Heart left ventricle (tissue), 16 donors: Measurements from ENCODE around the gene WFDC1. TPM values are rescaled to one million over a fixed set of nuclear protein-coding genes. Genes with fewer than 3 reads are reported as not detected.

Source experiments
- ATAC-seq, 4 donors: fragments of 200-7000 bp; cut with Tn5 transposase; one replicate each; pipeline ENCODE4 v1.9.1; 2020 to 2022; ENCODE audit warnings: moderate library complexity in 4 of 4, mild to moderate bottlenecking in 3 of 4, moderate number of reproducible peaks in 1 of 4
- DNase-seq, 5 donors: peaks; one replicate each; pipeline ENCODE4 v3.0.0-alpha.2; 2020
- H3K27ac ChIP-seq, 12 donors: fragments of 200-600 bp; sonication (generic) in 4 of 12; one replicate each; pipeline versions ENCODE4 v1.5.0 to v1.8.0; 2016 to 2022; ENCODE audit warnings: mild to moderate bottlenecking in 2 of 12
- H3K27me3 ChIP-seq, 9 donors: fragments of 200-600 bp; sonication (generic) in 2 of 9; one replicate each; pipeline versions ENCODE4 v1.5.1 to v1.8.0; 2016 to 2022; ENCODE audit warnings: mild to moderate bottlenecking in 3 of 9
- H3K36me3 ChIP-seq, 9 donors: fragments of 200-600 bp; sonication (generic) in 2 of 9; one replicate each; pipeline versions ENCODE4 v1.5.0 to v1.8.0; 2018 to 2022; ENCODE audit warnings: mild to moderate bottlenecking in 2 of 9
- H3K4me1 ChIP-seq, 12 donors: fragments of 200-600 bp; sonication (generic) in 4 of 12; one replicate each; pipeline versions ENCODE4 v1.5.0 to v1.8.0; 2016 to 2022; ENCODE audit warnings: mild to moderate bottlenecking in 3 of 12
- H3K4me3 ChIP-seq, 12 donors: fragments of 200-600 bp; sonication (generic) in 4 of 12; one replicate each; pipeline versions ENCODE4 v1.5.0 to v1.8.0; 2017 to 2022; ENCODE audit warnings: mild to moderate bottlenecking in 9 of 12, moderate library complexity in 4 of 12
- H3K9me3 ChIP-seq, 12 donors: fragments of 200-600 bp; sonication (generic) in 4 of 12; one replicate each; pipeline versions ENCODE4 v1.5.0 to v1.8.0; 2016 to 2022; ENCODE audit warnings: mild to moderate bottlenecking in 1 of 12
- POLR2A ChIP-seq, 2 donors: fragments of 450-650 bp; IDR thresholded peaks; one replicate each; pipeline ENCODE4 v1.6.1; 2017; ENCODE audit warnings: antibody characterized with exemption in 2 of 2, mild to moderate bottlenecking in 2 of 2, moderate library complexity in 2 of 2
- WGBS, 4 donors: extraction: QIAGEN DNeasy Blood & Tissue Kit in 2 of 4; methylation state at CpG; one replicate each; pipeline versions ENCODE4 v1.1.5 to v1.1.7; 2013 to 2018; 5-methylcytosine and 5-hydroxymethylcytosine counted together
- intact Hi-C, 10 donors: fragments of 100-400 bp; cut with DNase I; formaldehyde crosslinking; loops; one replicate each; pipeline versions ENCODE4 v1.11.1 to v1.14.2; 2022
- polyA plus RNA-seq, 2 donors: library from polyadenylated mRNA; stranded (reverse); fragments of 200-250 nt; gene quantifications; one replicate each; pipeline ENCODE4 v1.2.3, GENCODE V29; 2013
- total RNA-seq, 9 donors: library from RNA; depleted of rRNA in 2 of 9; stranded (reverse); fragments of >200 nt in 2 of 9; fragmentation: NEBNext Ultra II Directional in 3 of 9; extraction: Animal tissue kit (Norgen Biotek cat#: 25700) in 3 of 9; gene quantifications; one replicate each; pipeline versions ENCODE4 v1.1.0 to v1.2.4, GENCODE V29; 2016 to 2023
- TF ChIP-seq, protein P1 (sequence below), 12 donors: fragments of 200-600 bp; sonication (generic) in 4 of 12; IDR thresholded peaks; one replicate each; pipeline versions ENCODE4 v1.5.0 to v1.8.0; 2018 to 2022; ENCODE audit warnings: antibody characterized with exemption in 12 of 12, mild to moderate bottlenecking in 5 of 12
- donor health status: ischemic (EF 13 %, LVEDD 7.1; RV severe dilation, severe dysfunction).
- donor health status: healthy with polysubstance abuse.
- donor health status: DM: no; HTN: yes; CAD: no.
- donor health status: DM: no; HTN: no; CAD: no.
- donor health status: ischemic (EF 25% LVEDD 6.9; RV normal size, moderate dysfunction).
- donor health status: ischemic (EF 25% LVEDD 5.7; RV mildly dilated, moderate dysfunction).
- donor health status: healthy.
- donor health status: DM: yes; HTN: yes; CAD: no.
- donor health status: ischemic (EF 35%, LVEDD 5.7; RV mildly dilated, moderate dysfunction).
- donor health status: nonischemic (EF 11% LVEDD 7.7; RV severe dilation, severe dysfunction).
- donor health status: DM: yes; HTN: yes; CAD: no.
- donor health status: PGD.
- donor health status: ischemic (EF 29% LVEDD 5.4; RV normal size, mild dysfunction).
- donor health status: nonischemic (EF 23%, LVEDD 6.1; RV moderate dilation, normal function).

WFDC1 gene
- total and polyA plus RNA-seq, 11 donors = 0.50 to 5.4 (median 1.6) TPM

DNA sequence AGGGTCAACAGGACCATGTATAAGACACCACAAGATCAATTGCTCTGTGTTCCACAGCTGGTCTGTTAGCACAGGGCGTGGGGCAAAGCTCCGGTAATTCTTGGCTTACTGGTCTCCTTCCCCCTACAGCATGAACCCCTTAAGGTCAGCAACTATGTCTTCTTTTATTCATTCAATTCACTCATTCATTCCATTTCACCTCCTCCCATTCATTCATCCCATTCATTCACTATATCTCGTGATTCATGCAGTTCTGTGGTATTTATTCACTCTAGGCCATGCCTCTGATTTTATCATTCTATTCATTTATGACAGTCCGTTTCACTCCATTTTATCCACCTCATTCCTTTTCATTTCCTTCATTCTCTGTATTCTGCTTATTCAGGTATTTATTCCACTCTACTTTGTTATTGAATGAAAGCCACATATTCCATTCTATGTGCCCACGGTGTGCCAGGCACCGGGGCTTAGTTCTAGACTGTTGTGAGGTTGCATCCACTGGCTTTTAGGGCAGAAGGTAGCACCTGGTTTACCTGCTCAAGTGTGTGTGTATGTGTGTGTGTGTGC, 19.0 kb upstream of the WFDC1 start:
- DNase-seq = no peak
- TF ChIP-seq, protein P1, sequence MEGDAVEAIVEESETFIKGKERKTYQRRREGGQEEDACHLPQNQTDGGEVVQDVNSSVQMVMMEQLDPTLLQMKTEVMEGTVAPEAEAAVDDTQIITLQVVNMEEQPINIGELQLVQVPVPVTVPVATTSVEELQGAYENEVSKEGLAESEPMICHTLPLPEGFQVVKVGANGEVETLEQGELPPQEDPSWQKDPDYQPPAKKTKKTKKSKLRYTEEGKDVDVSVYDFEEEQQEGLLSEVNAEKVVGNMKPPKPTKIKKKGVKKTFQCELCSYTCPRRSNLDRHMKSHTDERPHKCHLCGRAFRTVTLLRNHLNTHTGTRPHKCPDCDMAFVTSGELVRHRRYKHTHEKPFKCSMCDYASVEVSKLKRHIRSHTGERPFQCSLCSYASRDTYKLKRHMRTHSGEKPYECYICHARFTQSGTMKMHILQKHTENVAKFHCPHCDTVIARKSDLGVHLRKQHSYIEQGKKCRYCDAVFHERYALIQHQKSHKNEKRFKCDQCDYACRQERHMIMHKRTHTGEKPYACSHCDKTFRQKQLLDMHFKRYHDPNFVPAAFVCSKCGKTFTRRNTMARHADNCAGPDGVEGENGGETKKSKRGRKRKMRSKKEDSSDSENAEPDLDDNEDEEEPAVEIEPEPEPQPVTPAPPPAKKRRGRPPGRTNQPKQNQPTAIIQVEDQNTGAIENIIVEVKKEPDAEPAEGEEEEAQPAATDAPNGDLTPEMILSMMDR (IDR thresholded peaks at IDR 0.05) = no peak
- TF ChIP-seq POLR2A (IDR thresholded peaks at IDR 0.05) = no peak
- no peaks in the 10 kb centered on the region for H3K9me3 ChIP-seq
- intact Hi-C loops = loop anchor here in 6 of 10 donors (1.0 to 2.0 kb wide), 2 partner anchors 209 kb away; no protein-coding TSS in a partner anchor
- no peak for ATAC-seq
- H3K27me3 ChIP-seq = peaks cover 0 to 17% (median 0%) of the 10 kb centered on the region in 9 donors
- no peak overlapping the region for H3K27ac ChIP-seq
- 82 to 88% (median 86%) methylated on average over 6 of the region's 6 CpGs for WGBS, 4 donors
- H3K4me3 ChIP-seq = no peak overlapping the region
- H3K4me1 ChIP-seq = no peaks in the 10 kb centered on the region
- H3K36me3 ChIP-seq = no peaks in the 10 kb centered on the region

DNA sequence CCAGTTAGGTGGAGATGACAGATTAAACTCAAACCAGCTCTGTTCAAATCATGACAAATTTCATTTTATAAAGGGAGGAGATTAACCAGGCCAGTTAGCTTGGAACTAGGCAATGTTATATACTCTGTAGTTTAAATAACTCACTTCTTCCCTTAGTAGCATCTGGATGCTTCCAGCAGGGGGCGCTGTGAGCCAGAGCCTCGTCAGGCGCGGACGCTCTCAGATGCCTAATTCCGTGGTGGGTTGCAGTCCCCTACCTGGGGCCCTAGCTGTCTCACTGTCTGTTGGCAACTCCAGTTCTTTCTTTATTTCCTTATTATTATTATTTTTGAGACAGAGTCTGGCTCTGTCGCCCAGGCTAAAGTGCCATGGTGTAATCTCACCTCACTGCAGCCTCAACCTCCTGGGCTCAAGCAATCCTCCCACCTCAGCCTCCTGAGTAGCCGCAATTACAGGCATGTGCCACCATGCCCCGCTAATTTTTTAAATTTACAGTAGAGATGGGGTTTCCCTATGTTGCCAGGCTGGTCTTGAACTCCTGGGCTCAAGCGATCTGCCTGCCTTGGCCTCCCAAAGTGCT, 17.3 kb upstream of the WFDC1 start:
- 30 to 38% (median 33%) methylated on average over 10 of the region's 10 CpGs for WGBS, 4 donors
- H3K36me3 ChIP-seq = no peaks in the 10 kb centered on the region
- intact Hi-C loops = loop anchor here in 7 of 10 donors (1.0 to 2.0 kb wide), 2 partner anchors 207 kb away; no protein-coding TSS in a partner anchor
- no peak overlapping the region for H3K27ac ChIP-seq
- ATAC-seq (peak in 3 of 4 donors; percentile 69 to 73 (median 71)), DNase-seq (peak; percentile 52 to 78 (median 66))
- peaks cover 0 to 24% (median 0%) of the 10 kb centered on the region in 9 donors for H3K27me3 ChIP-seq
- no peak overlapping the region for H3K4me3 ChIP-seq
- H3K9me3 ChIP-seq = no peaks in the 10 kb centered on the region
- no peaks in the 10 kb centered on the region for H3K4me1 ChIP-seq
- no peak for TF ChIP-seq POLR2A (IDR thresholded peaks at IDR 0.05)
- TF ChIP-seq, protein P1 (IDR thresholded peaks at IDR 0.05) = peak; percentile 73 to 95 (median 89)

DNA sequence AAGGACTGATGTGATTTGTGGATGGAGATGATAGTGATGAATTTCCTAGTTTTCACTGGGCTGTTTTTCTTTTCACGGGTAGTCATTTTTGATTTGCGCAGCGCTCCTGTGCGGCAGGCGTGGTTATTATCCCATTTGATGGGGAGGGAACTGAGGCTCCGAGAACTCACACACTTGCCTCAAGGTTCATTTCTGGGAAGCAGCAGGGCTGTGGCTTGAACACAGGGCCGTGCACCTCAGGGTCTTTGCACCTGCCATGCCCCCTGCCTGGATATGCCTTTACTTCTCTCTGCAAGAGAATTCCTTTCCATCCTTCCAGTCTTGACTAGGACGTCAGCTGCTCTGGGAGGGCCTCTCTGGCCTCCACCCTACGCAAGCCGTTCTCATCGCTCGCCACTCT, 16.3 kb upstream of the WFDC1 start:
- TF ChIP-seq, protein P1 (IDR thresholded peaks at IDR 0.05) = no peak
- TF ChIP-seq POLR2A (IDR thresholded peaks at IDR 0.05) = no peak
- Histone ChIP-seq H3K4me1 (peaks cover 0 to 1% (median 0%) of the 10 kb centered on the region in 12 donors), H3K9me3 (no peaks in the 10 kb centered on the region), H3K27ac (no peak overlapping the region), H3K27me3 (peaks cover 0 to 24% (median 0%) of the 10 kb centered on the region in 9 donors), H3K36me3 (no peaks in the 10 kb centered on the region), H3K4me3 (no peak overlapping the region)
- 89 to 97% (median 93%) methylated on average over 12 of the region's 12 CpGs for WGBS, 4 donors
- DNase-seq (no peak), ATAC-seq (no peak)
- intact Hi-C loops = loop anchor here in 2 of 10 donors (1.0 to 2.0 kb wide), 2 partner anchors 30 to 206 kb away; no protein-coding TSS in a partner anchor

DNA sequence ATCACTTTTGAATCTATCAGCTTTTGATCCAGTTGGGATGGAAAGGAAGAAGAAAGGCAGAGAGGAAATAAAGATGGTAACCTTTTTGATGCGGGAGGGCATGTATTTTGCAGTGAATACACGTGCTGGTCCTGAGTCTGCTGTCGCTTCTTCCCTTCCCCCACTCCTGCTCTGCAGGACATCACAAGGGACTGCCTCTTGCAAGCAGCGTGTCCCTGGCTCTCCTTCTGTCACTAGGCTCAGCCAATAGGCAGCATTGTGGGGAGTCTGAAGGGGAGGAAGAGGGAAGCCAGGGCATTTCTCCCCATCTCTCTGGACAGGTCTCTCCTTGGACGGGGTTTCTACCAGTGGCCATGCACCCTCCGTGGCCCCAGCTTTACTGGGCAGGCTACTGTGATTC, 15.7 kb upstream of the WFDC1 start:
- H3K36me3 ChIP-seq = no peaks in the 10 kb centered on the region
- no peak for TF ChIP-seq POLR2A (IDR thresholded peaks at IDR 0.05)
- 36 to 65% (median 55%) methylated on average over 6 of the region's 6 CpGs for WGBS, 4 donors
- DNase-seq (no peak), ATAC-seq (no peak)
- intact Hi-C loops = loop anchor here in 2 of 10 donors (1.0 to 2.0 kb wide), 2 partner anchors 30 to 205 kb away; no protein-coding TSS in a partner anchor
- H3K9me3 ChIP-seq = no peaks in the 10 kb centered on the region
- no peak overlapping the region for H3K27ac ChIP-seq
- no peak overlapping the region for H3K4me3 ChIP-seq
- peaks cover 0 to 8% (median 3%) of the 10 kb centered on the region in 12 donors for H3K4me1 ChIP-seq
- peaks cover 0 to 24% (median 0%) of the 10 kb centered on the region in 9 donors for H3K27me3 ChIP-seq
